Smooth muscle cell of bladder (primary cell): ENCODE data around the gene RABL2B. TPM values are rescaled to one million over a fixed set of nuclear protein-coding genes. Genes with fewer than 3 reads are reported as not detected.

Source experiments
- total RNA-seq: library from RNA; depleted of rRNA; stranded (reverse); fragments of >200 nt; gene quantifications from 2 replicates; pipeline ENCODE4 v1.2.3, GENCODE V29; 2014

RABL2B gene
- total RNA-seq: 5.5 and 7.5 TPM in 2 replicates

GRCh38 chr22:50783033-50783879, at the start of gene RABL2B:
Gene RABL2B (minus strand): TSS chr22:50783636. CDS start chr22:50782294, 1,342 bp downstream.

GRCh38 chr22:50737728-50738648, 45.4 kb downstream of the RABL2B start, which contains the start of gene ACR:
Gene ACR (plus strand): TSS chr22:50738204. CDS start chr22:50738236, 32 bp downstream.

Other genes with a start within 250 kb of the RABL2B start
- 0.28 TPM in 2 replicates for gene KLHDC7B, start 237.7 kb downstream of the RABL2B start, total RNA-seq
- 0.37 and 0.85 TPM in 2 replicates for gene SYCE3, start 220.7 kb downstream of the RABL2B start, total RNA-seq
- 1.00 and 2.3 TPM in 2 replicates for gene CPT1B, start 205.2 kb downstream of the RABL2B start, total RNA-seq
- 16.6 and 19.3 TPM in 2 replicates for gene CHKB, start 200.8 kb downstream of the RABL2B start, total RNA-seq
- 0.28 TPM in 2 replicates for gene MAPK8IP2, start 182.8 kb downstream of the RABL2B start, total RNA-seq
- gene ARSA, start 155.5 kb downstream of the RABL2B start, total RNA-seq: 13.9 and 16.4 TPM in 2 replicates
- 0.57 and 0.74 TPM in 2 replicates for gene SHANK3, start 110.8 kb downstream of the RABL2B start, total RNA-seq
- not detected in 2 replicates for gene ACR, start 45.4 kb downstream of the RABL2B start, total RNA-seq